Mesothelial cell of epicardium (in vitro differentiated cells): Measurements from ENCODE around the gene RBBP4. TPM values are rescaled to one million over a fixed set of nuclear protein-coding genes. Genes with fewer than 3 reads are reported as not detected.

Experiments
- DNase-seq, 2 experiments: peaks; one replicate each; pipeline ENCODE4 v3.0.0; 2021; ENCODE audit warnings: low spot score in 2 of 2; ENCODE audit not compliant: unreplicated experiment in 2 of 2
- H3K27ac Mint-ChIP-seq: 2 replicates; pipeline ENCODE4 v1.8.0; 2021; ENCODE audit warnings: mixed read lengths
- H3K27me3 Mint-ChIP-seq: 2 replicates; pipeline ENCODE4 v1.8.0; 2021; ENCODE audit warnings: low read depth, mixed read lengths
- H3K36me3 Mint-ChIP-seq: 2 replicates; pipeline ENCODE4 v1.8.0; 2021; ENCODE audit warnings: mixed read lengths
- H3K4me1 Mint-ChIP-seq: 2 replicates; pipeline ENCODE4 v1.8.0; 2021; ENCODE audit warnings: mixed read lengths
- H3K4me3 Mint-ChIP-seq: 2 replicates; pipeline ENCODE4 v1.8.0; 2021; ENCODE audit warnings: mild to moderate bottlenecking, moderate library complexity, mixed read lengths
- H3K9me3 Mint-ChIP-seq: 2 replicates; pipeline ENCODE4 v1.8.0; 2021; ENCODE audit warnings: mixed read lengths
- total RNA-seq: library from RNA; stranded (reverse); gene quantifications from 3 replicates; pipeline ENCODE4 v1.2.1, GENCODE V29; 2021
- TF ChIP-seq, protein P1 (sequence below): fragments of 200-600 bp; sonication (generic); IDR thresholded peaks from one replicate; pipeline ENCODE4 v1.5.0; 2021; ENCODE audit warnings: antibody characterized with exemption; ENCODE audit not compliant: unreplicated experiment

RBBP4 gene
- total RNA-seq, 1 donor from 2014 or later: 388 TPM

DNA sequence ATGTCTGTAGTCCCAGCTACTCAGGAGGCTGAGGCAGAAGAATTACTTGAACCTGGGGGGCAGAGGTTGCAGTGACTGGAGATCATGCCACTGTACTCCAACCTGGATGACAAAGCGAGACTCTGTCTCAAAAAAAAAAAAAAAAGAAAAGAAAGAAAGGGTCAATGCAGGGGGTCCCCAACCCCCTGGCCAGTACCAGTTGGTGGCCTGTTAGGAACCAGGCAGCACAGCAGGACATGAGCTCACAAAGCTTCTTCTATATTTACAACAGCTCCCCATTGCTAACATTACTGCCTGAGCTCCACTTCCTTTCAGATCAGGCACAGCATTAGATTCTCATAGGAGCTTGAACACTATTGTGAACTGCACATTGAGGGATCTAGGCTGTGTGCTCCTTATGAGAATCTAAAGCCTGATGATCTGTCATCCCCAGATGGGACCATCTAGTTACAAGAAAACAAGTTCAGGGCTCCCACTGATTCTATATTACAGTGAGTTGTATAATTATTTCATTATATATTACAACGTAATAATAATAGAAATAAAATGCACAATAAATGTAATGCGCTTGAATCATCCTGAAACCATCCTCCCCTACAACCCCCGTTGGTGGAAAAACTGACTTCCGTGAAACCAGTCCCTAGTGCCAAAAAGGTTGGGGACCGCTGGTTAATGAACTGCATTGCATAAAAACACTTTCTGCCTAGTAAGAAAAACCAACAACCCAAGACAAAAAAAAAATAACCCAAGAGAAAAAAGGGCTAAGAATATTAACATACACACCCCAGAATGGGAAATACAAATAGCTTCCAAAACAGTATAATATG lies 3.5 kb upstream of the RBBP4 start:
- H3K27ac Mint-ChIP-seq: peak overlapping the region; percentile 14
- peaks cover 26% of the 10 kb centered on the region for H3K4me1 Mint-ChIP-seq
- H3K27me3 Mint-ChIP-seq: no peaks in the 10 kb centered on the region
- H3K36me3 Mint-ChIP-seq: peaks cover 2% of the 10 kb centered on the region
- no peaks in the 10 kb centered on the region for H3K9me3 Mint-ChIP-seq
- TF ChIP-seq, protein P1, sequence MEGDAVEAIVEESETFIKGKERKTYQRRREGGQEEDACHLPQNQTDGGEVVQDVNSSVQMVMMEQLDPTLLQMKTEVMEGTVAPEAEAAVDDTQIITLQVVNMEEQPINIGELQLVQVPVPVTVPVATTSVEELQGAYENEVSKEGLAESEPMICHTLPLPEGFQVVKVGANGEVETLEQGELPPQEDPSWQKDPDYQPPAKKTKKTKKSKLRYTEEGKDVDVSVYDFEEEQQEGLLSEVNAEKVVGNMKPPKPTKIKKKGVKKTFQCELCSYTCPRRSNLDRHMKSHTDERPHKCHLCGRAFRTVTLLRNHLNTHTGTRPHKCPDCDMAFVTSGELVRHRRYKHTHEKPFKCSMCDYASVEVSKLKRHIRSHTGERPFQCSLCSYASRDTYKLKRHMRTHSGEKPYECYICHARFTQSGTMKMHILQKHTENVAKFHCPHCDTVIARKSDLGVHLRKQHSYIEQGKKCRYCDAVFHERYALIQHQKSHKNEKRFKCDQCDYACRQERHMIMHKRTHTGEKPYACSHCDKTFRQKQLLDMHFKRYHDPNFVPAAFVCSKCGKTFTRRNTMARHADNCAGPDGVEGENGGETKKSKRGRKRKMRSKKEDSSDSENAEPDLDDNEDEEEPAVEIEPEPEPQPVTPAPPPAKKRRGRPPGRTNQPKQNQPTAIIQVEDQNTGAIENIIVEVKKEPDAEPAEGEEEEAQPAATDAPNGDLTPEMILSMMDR: no peak
- peak overlapping the region; percentile 63 for H3K4me3 Mint-ChIP-seq
- DNase-seq: no peak

DNA sequence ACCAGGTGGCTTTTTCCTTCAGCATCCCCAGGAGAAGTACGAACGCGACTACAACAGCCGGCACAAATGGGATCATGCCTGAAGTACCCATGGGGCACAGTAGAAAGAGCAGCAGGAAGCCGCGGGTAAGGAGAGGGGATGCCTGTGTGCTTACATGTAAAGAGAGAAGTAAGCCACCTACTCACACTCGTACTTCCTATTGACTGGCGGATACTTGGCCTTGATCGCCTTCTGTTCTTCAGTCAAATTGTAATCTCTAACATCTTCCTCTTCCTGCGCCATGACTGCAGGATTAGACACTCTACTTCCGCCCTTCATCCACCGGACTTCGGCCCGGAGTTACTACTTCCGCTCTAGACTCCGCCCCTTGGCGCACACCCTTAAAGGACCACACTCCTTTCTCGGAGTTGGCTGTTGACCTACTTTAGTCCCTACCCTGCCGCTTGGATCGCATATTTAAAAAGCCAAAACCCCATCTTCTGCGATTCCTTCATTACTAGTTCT lies 708 bp upstream of the RBBP4 start, which contains the start of gene ZBTB8OS:
TSS of gene ZBTB8OS (minus strand) at position 303 of the 504 bp plus-strand sequence. CDS start at position 282, 21 bp downstream.
- Mint-ChIP-seq H3K27me3 (no peaks in the 10 kb centered on the region), H3K36me3 (peaks cover 10% of the 10 kb centered on the region), H3K4me3 (peak within 1 kb of the TSS; percentile 82), H3K4me1 (peaks cover 44% of the 10 kb centered on the region), H3K9me3 (no peaks in the 10 kb centered on the region), H3K27ac (peak within 1 kb of the TSS; percentile 99)
- DNase-seq: peak; percentile 68 to 80
- TF ChIP-seq, protein P1: no peak

DNA sequence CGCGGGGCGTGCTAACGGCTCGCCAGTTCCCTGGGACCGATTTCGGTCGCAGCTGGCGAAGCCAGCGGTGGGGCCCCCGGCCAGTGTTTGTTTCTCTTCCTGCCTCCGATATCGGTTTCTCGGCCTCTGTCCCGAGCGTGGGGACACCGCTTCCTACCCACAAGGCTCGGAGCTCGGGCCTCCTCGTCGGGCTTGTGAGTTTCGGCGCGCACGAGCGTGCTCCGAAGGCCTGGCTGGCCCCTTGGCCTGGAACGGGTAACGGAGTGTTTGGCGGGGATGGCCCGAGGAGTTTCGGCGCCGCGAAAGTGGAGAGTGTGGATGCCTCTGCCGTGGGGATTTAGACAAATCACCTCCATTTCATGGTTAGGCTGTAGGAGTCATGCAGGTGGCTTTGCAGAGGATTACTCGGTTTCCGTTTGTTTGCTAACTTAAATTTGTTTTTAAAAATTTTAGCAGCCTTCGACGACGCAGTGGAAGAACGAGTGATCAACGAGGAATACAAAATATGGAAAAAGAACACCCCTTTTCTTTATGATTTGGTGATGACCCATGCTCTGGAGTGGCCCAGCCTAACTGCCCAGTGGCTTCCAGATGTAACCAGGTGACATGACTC lies 559 bp downstream of the RBBP4 start:
- DNase-seq: no peak

DNA sequence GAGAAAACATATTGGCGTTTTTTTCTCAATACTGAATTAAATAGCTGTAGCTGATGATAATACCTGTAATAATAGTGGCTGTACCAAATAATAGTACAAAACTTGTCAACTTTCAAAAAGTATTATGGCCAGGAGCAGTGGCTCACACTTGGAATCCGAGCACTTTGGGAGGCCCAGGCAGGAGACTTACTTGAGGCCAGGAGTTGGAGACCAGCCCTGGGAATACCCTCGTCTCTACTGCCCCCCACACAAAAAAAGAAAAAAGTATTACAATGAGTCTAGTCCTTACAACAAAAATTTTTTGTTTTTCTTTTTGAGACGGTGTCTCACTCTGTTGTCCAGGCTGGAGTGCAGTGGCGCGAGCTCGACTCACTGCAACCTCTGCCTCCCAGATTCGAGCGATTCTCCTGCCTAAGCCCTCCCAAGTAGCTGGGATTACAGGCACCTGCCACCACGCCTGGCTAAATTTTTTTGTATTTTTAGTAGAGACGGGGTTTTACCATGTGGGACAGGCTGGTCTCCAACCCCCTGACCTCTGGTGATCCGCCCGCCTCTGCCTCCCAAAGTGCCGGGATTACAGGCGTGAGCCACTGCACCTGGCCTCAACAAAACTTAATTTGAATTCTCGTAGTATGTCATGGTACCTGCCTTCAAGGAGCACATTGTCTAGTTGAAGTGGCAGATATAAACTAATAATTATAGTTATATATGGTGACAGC lies 1.4 kb downstream of the RBBP4 start:
- H3K4me1 Mint-ChIP-seq: peaks cover 52% of the 10 kb centered on the region
- TF ChIP-seq, protein P1: no peak
- no peaks in the 10 kb centered on the region for H3K9me3 Mint-ChIP-seq
- H3K36me3 Mint-ChIP-seq: peaks cover 23% of the 10 kb centered on the region
- H3K27ac Mint-ChIP-seq: peak overlapping the region; percentile 99
- peak overlapping the region; percentile 82 for H3K4me3 Mint-ChIP-seq
- no peaks in the 10 kb centered on the region for H3K27me3 Mint-ChIP-seq
- no peak for DNase-seq

More for the DNA sequence above, 559 bp downstream of the RBBP4 start:
- Mint-ChIP-seq H3K27ac (peak overlapping the region; percentile 99), H3K27me3 (no peaks in the 10 kb centered on the region), H3K4me3 (peak overlapping the region; percentile 82), H3K4me1 (peaks cover 50% of the 10 kb centered on the region), H3K36me3 (peaks cover 16% of the 10 kb centered on the region), H3K9me3 (no peaks in the 10 kb centered on the region)
- TF ChIP-seq, protein P1: no peak

DNA sequence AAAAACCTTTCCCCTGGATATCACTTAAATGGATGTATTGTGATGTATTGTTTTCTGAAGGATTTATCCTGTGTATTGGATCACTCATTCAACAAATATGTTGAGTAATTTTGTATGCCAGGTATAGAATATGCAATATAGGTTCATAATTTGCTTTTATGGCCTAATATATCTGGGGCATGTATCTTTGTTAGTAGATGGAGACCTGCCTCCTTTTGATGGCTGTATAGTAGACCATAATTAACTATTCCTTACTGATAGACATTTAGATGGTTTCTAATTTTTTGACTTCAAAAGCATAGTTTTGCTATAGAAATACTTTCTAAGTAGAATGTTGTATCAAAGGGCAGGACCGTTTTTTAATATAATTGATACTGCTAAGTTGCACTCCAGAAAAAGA lies 8.6 kb downstream of the RBBP4 start:
- Mint-ChIP-seq H3K36me3 (peaks cover 49% of the 10 kb centered on the region), H3K4me1 (peaks cover 13% of the 10 kb centered on the region), H3K27me3 (no peaks in the 10 kb centered on the region), H3K27ac (no peak overlapping the region), H3K4me3 (no peak overlapping the region), H3K9me3 (peaks cover 8% of the 10 kb centered on the region)
- no peak for DNase-seq
- TF ChIP-seq, protein P1: no peak
